HG02610 (cell line): ENCODE data around the gene GABRE.
"Not testable (repeated sequence)": the region's sequence is repeated elsewhere in the genome, so short reads cannot be mapped to it uniquely, and the experiment has no call there.

Experiments
- ATAC-seq: cut with Tn5 transposase; IDR thresholded peaks from one replicate; pipeline ENCODE4 v1.9.1; 2021; ENCODE audit warnings: mild to moderate bottlenecking, moderate library complexity; ENCODE audit not compliant: unreplicated experiment

Gene GABRE

GRCh38 chrX:151970661-151971060 lies 3.8 kb downstream of the GABRE start:
- ATAC-seq = no peak

- no peak for ATAC-seq
These were observed 4.4 kb downstream of the GABRE start for GRCh38 chrX:151970027-151970426.

GRCh38 chrX:151966236-151966635 lies 8.2 kb downstream of the GABRE start:
- ATAC-seq = no peak

GRCh38 chrX:151962034-151962433 lies 12.4 kb downstream of the GABRE start:
- ATAC-seq = no peak

DNA sequence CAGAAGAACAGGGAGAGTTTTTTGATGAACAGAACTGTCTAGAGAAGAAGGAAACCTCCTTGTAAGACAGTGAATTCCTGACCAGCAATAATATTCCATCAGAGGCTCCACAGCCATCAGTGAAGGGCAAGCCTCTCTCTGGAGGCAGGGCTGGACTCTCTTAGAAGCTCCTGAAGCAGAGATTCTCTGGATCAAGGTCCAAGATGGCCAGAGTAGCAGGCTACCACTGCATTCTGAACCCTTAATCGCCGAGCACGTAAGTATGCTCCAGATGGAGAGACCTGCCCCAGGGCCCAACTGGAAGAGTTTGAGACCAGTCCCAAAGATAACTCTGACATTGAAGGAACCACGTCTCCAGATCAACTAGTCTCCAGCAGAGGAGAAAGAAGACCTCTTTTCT lies 16.4 kb downstream of the GABRE start:
- no peak for ATAC-seq

DNA sequence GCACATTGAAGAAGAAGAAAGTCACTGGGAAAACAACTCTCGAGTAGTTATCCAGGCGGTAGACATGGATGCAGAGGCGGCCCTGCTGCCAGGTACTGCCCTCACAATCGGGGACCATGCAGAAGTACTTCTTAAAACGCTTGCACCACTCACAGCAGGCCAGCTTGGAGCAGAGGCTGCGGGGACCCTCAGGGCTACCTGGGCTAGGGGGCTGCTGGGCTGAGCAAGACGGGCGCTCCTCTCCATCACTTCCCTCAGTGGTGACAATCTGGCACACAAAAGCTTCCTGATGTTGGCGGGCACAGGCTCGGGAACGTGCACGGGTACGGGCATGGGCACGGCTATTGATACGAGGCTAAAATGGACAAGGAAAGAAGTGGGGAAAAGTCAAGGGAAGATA lies 19.7 kb downstream of the GABRE start:
- ATAC-seq = no peak

GRCh38 chrX:151938172-151938571 lies 36.3 kb downstream of the GABRE start:
- no peak for ATAC-seq

- no peak for ATAC-seq
These were observed 39.1 kb downstream of the GABRE start for GRCh38 chrX:151935358-151935757.

DNA sequence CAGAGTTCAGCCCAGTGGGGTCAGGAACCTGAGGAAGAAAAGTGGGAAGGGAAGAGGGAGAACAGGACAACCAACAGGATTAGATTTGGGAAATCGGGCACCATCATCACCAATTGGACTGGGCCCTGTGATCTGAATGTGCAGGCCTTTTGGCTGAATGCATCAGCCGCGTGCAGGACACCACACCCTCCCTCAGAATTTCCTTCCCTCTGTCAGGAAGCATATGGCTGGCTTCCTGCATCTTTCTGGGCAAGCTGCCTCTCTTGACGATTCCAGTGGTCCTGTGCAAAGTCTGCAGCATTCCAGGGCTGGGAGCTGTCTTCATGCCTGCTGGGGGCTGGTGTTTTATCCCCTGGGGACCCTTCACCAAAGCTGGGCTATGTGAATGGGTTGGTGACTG lies 45.4 kb downstream of the GABRE start:
- no peak for ATAC-seq

DNA sequence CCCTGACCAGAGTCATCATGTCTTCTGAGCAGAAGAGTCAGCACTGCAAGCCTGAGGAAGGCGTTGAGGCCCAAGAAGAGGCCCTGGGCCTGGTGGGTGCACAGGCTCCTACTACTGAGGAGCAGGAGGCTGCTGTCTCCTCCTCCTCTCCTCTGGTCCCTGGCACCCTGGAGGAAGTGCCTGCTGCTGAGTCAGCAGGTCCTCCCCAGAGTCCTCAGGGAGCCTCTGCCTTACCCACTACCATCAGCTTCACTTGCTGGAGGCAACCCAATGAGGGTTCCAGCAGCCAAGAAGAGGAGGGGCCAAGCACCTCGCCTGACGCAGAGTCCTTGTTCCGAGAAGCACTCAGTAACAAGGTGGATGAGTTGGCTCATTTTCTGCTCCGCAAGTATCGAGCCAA lies 50.8 kb downstream of the GABRE start:
- no peak for ATAC-seq

- no peak for ATAC-seq
These were observed 51.8 kb downstream of the GABRE start for GRCh38 chrX:151922692-151923091.

DNA sequence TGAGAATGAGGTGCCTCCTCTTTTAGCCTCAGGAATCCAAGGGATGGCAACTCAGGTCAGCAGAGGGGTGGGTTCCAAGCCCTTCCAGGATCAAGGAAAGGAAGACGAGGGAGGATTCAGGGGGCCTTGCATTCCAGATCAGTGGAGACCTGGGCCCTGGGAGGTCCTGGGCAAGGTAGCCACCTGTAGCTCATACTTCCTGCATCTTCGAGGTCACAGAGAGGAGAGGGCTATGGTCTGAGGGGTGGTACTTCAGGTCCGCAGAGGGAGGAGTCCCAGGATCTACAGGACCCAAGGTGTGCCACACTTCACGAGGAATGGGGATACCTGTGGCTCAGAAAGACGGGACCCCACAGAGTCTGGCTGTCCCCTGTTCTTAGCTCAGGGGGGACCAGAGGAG lies 52.6 kb downstream of the GABRE start:
- no peak for ATAC-seq

DNA sequence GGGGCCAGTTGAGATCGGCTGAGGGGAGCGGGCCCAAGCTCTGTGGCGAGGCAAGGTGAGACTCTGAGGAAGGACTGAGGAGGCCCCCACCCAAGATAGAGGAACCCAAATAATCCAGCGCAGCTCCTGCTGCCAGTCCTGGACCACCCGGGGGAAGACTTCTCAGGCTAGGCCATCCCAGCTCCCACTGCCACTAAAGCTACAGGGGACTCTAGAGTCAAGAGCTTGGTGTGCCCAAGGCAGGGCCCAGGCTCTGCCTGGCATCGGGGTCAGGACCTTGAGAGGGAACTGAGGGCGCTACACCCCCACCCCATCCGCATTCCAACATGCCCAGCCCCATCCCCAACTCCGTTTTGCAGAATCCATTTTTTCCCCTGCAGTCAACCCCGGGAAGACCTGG lies 53.2 kb downstream of the GABRE start:
- no peak for ATAC-seq

- no peak for ATAC-seq
These were observed 53.9 kb downstream of the GABRE start for GRCh38 chrX:151920530-151920929.

DNA sequence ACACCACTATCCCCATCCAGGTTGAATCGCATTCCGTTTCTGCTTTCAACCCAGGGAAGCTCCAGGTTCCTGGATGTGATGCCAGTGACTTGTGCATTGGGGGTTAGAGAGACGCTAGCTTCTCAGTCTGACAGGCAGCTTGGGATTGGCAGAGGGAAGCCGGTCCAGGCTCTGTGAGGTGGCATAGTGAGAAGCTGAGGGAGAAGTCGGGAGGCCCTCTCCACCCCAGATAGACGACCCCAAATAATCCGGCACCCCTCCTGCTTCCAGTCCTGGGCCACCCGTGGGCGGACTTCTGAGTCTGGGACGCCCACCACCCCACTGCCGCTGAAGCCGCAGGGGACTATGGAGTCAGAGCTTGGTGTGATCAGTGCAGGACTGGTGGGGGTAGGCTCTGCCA lies 54.4 kb downstream of the GABRE start:
- no peak for ATAC-seq

- no peak for ATAC-seq
These were observed 54.9 kb downstream of the GABRE start for GRCh38 chrX:151919610-151920009.

GRCh38 chrX:151918736-151919135 lies 55.7 kb downstream of the GABRE start:
- ATAC-seq = not testable (repeated sequence)

GRCh38 chrX:151912780-151913179 lies 61.7 kb downstream of the GABRE start, which contains the start of gene MAGEA4:
Gene MAGEA4 (plus strand): TSS chrX:151912889. CDS start chrX:151923665, 10,776 bp downstream.
- ATAC-seq = no peak

GRCh38 chrX:151912221-151912620 lies 62.3 kb downstream of the GABRE start:
- ATAC-seq = no peak

DNA sequence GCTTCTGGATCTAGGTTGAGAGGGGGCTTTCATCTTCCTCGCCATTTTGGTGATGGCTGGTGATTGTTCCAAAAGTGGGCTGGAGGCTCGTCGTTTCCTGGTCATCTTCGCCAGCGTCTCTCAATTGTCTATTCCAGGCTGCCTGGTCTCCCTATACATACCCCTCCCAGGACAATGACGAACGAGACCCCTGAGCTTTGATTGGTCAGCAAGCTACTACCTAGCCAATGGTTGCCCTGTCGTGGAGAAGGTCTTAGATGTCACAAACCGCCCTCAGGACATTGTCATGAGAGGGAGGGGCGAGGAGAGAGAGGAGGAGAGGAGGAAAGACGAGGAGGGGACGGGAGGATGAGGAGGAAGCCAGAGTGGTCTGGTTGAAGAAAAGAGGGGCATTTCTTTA lies 69.5 kb downstream of the GABRE start:
- no peak for ATAC-seq
